ENCODE measurements around the gene APCDD1L.

The APCDD1L gene

DNA sequence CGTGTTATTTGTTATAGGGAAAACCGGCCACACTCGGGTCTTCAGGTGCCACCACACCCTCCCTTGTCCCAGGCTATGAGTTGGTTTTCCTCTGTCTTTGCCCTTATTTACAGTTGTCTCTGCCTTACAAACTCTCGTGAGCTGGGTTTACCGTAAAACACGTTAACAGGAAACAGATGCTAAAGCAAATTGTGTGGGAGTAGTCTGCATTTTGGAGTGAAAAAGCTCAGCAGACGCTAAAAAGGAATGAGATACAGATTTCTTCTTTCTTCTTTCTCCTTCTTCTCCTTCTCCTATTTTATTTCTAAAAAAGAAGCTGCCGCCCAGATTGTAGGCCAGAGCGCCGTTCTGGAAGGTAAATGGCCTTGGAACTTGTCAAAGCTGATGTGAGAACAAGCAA lies 51.9 kb downstream of the APCDD1L start:
- no peak for DNase-seq

- no peak for DNase-seq
Observed at GRCh38 chr20:58461899-58462298, 53.3 kb downstream of the APCDD1L start.

DNA sequence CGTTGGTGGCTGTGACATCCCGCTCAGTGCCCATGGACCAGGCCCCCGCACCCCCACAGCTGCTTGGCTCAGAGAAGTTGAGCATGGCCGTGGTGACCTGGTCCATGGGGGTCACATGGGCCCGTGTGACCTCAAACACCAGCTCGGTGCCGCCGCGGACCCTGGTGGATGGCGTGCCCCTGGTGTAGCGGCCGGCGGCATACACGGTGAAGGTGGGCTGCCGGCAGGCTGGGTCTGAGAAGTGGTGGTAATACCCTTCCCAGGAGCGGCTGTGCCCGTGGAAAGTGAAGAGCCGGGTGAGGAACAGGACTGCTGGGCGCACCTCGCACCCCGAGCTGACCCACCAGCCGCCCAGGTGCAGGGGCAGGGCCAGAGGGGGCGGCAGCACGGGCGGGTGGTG lies 54.1 kb downstream of the APCDD1L start:
- no peak for DNase-seq

DNA sequence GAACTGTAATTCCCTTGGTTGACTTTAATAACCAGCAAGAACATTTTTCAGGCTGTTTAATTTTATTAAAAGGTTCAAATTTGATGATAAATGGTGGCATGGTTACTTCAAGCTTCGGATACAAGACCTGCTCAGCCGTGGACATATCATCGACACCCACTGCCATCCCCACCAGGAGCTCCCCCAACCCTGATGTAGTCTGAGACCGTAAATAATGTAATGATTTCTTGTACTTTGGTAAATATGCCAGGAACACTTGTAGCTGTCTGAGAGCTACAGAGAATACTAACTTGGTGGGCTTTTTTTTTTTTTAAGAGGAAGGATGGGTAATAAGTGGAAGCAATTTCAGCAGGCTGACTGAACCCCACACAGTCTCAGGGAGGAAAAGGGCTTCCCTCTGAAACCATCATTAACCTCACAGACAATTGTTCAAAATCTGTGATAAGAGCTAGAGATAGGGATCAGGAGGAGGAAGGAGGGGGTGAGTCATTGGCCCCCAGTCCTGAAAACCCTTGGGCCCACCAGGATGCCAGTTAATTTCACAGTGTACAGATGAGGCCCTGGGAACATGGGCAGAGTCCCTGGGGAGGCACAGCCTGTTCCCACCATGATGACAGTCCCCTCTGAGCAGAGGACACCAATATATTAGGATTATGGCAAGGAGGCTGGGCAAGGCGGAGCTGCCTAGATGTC lies 56.0 kb downstream of the APCDD1L start:
- no peak for DNase-seq

DNA sequence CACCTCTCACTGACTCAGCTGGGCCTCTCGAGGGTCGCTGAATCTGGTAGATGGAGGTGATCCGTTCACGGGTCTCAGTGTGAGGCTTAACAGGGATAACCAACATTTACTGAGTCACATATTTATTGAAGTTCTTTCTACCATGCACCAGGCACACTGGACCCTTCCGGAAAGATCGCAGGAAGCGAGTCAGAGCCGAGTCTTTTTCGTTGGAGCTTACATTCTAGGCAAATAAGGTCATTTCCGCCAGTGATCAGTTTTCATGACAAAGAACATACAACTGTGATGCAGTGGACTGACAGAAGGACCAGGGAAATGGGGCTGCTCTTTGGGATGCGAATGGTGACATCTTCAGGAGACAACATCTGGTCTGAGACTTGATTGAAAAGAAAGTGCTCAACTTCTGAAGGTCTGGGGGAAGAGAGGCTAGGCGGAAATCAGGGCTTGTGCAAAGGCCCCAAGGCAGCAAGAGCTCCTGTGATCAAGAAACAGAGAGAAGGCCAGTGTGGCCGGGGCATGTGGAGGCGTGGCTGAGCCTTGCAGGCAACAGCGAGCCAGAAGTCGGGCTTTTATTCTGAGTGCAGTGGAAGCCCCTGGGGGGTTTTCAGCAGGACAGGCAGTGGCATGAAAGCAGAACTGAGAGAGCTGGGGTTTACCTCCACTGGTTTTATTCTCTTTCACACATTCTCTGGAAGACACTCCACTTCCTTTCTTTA lies 56.7 kb downstream of the APCDD1L start:
- DNase-seq: no peak

- no peak for DNase-seq
Observed at GRCh38 chr20:58457083-58457695, 58.0 kb downstream of the APCDD1L start.

DNA sequence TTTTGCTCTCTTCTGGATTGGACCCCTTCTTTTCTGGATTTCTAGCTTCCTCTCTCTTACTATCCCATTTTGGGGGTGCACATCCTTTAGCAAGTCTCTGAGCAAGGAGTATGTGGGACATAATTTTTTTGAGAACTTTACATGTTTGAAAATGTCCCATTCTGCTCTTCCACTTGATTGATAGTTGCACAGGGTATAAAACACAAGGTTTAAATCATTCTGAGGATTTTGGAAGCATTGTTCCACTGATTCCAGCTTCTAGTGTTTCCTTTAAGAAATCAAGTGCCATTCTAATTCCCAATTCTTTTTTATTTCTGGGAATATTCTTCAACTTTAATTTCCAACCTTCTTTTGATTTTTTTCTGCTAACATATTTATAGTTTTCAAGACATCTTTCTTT lies 60.7 kb downstream of the APCDD1L start:
- DNase-seq: no peak

GRCh38 chr20:58453391-58453790 lies 61.8 kb downstream of the APCDD1L start:
- no peak for DNase-seq

DNA sequence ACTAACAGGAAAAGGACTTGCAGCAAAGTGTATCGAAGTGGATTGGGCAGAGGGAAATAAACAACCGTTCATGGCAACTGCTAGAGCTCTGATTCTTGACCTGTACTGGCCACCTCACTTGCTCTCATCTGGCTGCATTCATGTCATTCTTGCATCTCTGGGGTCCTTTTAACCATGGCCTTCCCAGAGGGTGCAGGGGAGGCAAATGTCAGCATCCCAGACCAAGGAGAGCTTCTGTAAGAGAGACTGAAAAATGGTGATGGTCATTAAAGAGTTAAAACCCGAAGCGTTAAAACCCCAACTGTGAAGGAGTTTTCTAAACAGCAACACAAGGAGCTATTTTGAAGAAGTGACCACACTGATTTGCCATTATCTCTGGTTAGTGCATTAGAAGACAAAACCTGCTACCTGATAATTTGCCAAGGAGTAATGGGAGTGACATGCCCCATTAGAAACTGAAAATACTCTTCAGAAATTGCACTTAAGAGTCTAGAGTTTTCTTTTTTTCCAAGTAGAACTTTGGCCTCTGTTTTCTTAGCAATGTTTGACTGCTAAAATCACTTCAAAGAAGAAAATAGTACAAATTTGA lies 62.4 kb downstream of the APCDD1L start:
- DNase-seq: peak; percentile 77

DNA sequence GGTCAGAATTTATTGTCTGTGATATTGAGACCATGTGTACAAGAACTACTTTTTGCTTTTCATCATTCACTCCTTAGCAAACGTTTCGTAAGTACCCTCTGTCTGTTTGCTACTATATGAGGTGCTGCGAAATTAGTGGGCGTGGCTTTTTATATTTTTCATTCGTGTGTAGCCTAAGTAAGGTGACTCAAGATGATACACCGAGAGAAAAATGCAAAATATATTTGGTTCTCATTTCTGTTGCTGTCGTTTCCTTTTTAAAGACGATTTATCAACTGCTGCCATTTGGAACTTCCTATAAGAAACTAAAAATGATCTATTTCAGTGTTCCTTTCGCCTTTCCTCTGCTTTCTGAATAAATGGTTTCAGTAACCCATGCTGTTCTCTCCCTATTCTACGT lies 64.9 kb downstream of the APCDD1L start:
- no peak for DNase-seq

DNA sequence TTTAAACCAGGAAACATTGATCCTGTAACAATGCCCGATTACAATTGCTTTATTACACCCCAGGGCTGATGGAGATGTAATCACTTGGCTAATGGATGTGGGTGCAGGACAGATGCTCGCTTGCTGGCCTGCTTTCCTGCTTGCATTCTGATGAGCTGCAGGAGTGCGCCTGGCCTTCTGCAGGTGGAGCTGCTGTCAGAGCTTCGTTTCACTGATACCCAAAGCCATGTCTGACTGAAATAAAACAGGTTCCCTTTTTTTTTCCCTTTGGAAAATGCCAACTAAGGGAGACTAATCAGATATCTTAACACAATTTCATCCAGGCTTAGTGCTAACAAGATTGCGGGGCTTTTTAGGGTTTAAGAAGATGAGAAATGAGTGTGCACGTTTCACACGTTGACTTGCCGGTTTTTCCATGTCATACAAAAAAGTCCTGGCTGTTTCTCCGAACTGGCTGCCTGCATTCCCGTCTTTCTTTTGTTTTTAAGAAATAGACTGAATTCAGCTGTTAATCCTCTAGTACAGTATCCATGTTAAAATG lies 65.4 kb downstream of the APCDD1L start:
- peak; percentile 35 for DNase-seq

- no peak for DNase-seq
Observed at GRCh38 chr20:58448958-58449357, 66.2 kb downstream of the APCDD1L start.

DNA sequence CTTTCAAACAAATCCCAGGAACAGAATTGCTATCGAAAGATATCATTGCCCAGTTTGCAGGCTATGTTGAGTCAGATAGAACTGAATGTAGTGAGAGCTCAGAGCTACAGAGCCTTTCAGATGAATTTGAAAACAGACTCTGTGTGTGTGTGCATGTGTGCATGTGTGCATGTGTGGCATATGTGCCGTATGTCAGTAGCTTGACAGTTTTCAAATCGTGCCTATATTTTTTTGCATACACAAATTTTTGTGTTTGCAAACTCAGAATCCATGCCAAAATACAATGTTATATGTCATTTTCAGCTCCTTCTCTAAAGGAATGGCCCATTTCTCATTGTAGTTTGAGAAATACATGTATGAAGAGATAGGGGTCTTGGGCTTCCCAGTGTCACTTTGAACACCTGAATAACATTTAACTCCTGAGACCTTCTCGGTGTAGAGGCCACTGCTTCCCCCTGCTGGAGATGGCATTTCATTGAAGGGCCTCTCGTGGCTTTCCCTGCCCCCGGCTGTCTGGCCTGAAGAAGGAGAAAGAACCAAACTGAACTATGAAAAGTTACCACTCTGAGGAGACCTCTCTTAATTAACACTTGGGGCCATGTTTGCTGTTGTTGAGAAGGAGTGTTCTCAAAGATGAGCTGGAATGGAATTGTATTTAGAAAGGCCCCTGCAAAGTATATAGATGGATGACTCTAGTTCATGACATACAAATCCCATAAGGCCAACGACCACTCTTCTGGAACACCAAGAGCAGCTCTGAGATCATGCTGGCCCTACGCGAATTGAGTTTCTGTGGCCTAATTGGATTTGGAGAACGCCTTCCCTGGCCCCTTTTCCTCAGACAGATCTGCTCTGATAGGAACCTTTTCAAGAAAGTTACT lies 67.4 kb downstream of the APCDD1L start:
- peak; percentile 15 for DNase-seq

DNA sequence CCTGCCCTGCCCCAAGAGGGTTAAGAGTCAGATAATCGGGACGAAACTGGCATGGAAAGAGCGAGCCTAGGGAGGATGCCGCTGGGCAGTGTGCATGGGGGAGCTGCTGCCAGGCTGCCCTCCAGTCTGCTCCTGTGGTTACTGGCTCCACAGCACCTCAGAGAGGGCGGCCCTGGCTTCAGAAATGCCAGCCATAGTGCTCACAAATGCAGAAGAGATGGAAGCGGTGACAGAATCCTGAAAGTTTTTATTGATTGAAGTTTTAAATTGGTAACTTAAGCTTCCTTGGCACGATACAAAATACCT lies 68.3 kb downstream of the APCDD1L start:
- no peak for DNase-seq

DNA sequence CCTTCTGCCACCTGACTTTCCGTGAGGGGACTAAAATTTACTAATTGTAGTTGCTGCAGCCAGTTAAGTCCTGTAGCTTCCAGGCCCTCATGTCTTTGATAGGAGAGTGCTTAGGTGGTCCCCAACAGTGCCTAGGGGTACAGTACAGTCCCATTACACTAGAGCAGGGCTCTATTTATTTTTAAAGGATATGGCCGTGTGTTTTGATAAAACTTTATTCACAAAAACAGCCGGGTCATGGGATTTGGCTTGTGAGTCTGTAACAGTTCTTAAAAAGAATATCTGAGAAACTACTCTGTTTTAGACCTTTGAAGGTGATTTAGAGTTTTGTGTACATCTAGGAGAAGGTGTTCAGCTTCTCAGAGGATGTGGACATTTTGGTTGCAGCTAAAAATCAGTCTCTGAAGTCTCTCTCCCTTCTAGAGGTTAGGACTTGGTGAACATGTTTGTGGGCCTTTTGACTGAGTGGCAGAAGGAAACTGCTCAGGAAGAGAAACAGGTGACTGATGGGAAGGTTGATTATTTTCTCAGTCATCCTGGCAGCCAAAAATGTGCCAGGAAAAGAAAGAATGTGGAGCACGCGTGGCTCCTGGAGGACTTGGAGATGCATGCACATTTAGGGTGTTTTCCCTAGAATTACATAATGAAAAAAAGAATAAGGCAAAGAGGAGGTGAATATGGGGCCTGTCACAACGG lies 68.8 kb downstream of the APCDD1L start:
- no peak for DNase-seq

DNA sequence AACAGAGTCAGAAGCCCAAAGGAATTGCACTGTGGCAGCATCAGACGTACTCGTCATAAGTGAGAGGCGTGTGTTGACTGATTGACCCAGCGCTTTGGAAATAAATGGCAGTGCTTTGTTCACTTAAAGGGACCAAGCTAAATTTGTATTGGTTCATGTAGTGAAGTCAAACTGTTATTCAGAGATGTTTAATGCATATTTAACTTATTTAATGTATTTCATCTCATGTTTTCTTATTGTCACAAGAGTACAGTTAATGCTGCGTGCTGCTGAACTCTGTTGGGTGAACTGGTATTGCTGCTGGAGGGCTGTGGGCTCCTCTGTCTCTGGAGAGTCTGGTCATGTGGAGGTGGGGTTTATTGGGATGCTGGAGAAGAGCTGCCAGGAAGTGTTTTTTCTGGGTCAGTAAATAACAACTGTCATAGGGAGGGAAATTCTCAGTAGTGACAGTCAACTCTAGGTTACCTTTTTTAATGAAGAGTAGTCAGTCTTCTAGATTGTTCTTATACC lies 70.4 kb downstream of the APCDD1L start:
- DNase-seq: no peak

GRCh38 chr20:58441723-58442122 lies 73.5 kb downstream of the APCDD1L start:
- no peak for DNase-seq

DNA sequence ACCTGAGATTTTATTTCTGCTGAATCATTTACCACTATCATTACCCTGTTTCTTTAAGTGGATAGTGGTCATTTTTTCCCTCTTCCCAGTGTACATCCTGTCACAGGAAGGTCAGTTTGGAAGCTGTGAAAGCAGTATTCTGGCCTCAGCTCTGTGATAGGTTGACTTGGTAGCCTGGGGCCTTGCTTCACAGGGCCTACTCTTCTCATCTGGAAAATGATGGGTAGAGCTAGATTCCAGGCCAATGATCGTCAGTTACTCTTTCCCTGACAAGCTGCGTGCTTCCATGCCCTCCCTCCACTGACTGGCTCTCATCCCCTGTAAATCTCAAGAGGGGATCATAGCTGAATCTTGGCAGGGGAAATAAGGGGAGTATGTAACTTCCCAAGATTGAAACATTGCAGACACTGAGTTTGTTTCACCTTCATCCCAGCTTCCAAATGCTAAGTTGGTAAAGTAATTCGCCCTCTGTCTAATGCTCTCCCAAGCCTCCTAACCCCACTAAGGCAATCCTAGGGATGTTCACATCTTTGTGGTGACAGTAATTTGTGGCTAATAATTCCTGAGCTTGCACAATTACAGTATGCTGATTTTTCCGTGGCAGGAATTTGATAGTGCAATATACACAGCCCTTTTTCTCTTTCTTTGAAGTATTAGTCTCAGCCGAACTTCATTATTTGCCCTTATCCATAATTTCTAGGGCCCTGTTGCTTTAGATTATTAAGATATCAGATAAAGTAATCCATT lies 75.0 kb downstream of the APCDD1L start:
- no peak for DNase-seq

DNA sequence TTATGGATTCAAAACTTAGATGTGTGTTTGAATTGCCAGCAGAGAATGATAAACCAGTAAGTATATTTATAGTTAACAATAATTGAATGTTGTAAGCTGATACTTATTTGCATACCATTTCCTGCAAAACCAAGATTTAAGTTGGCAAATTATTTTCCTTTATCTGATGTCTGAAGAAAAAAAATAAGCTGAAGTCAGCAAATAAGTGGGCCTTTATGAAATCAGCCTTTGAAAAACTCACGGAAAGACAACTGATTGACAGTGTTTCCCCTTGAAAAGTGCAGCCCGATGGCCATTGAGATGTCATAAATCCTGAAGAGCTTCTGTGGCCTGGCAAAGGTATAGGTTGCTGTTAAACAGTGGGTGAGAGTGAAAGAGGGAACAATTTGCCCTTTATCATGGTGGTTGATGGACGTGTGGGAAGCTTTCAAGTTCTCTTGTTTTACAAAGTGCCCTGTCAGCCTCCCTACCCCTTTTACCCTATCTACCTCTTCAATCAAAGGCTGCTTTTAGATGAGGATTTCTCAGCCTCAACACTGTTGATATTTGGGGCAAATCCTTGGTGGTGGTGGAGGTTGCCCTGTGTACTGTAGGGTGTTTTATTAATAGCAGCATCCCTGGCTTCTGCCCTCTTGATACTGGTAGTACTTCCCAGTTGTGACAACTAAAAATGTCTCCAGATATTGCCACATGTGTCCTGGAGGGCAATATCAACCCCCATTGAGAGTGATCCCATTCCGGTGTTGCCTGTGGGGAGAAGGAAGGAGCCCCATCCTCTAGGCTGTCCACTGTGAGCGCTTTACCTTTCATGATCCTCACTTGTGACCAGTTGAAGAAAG lies 76.0 kb downstream of the APCDD1L start:
- no peak for DNase-seq
